ENCODE results near the gene GPRC5D.

The GPRC5D gene

GRCh38 chr12:12954356-12954755, 2.4 kb upstream of the GPRC5D start:
- no peak overlapping the region for H2BK12ac ChIP-seq (ENCODE audit: low read length)
- no peak overlapping the region for H2BK120ac ChIP-seq (ENCODE audit: low read depth, low read length)
- no peak overlapping the region for H2BK5ac ChIP-seq (ENCODE audit: low read length)
- H3K27ac ChIP-seq (replicated peaks; ENCODE audit: low read length), result no peak overlapping the region
- H3K4me1 ChIP-seq (ENCODE audit: control insufficient read depth in 2 of 2, insufficient read depth in 1 of 2, low read depth in 1 of 2, low read length in 2 of 2), result no peaks in the 10 kb centered on the region
- H3K79me1 ChIP-seq (ENCODE audit: low read depth, low read length), result no peaks in the 10 kb centered on the region
- H3K23ac ChIP-seq (ENCODE audit: low read depth, low read length, poor library complexity), result no peak overlapping the region
- no peak overlapping the region for H4K91ac ChIP-seq (ENCODE audit: low read depth, low read length, poor library complexity)
- H3K18ac ChIP-seq (ENCODE audit: low read length), result no peak overlapping the region
- no peak for DNase-seq (ENCODE audit: low spot score)
- no peak overlapping the region for H2AFZ ChIP-seq (ENCODE audit: low read length)
- H4K8ac ChIP-seq (ENCODE audit: low read depth, low read length), result no peak overlapping the region
- no peak overlapping the region for H2BK15ac ChIP-seq (ENCODE audit: low read length)
- no peak overlapping the region for H3K14ac ChIP-seq (ENCODE audit: low read length)
- H3K9me3 ChIP-seq (replicated peaks in 1 of 2; ENCODE audit: control insufficient read depth in 2 of 2, insufficient read depth in 1 of 2, low read depth in 1 of 2, low read length in 2 of 2), result no peaks in the 10 kb centered on the region
- no peak overlapping the region for H2AK5ac ChIP-seq (ENCODE audit: low read depth, low read length)
- H3K4ac ChIP-seq (ENCODE audit: low read length), result no peak overlapping the region
- H3K9ac ChIP-seq (ENCODE audit: low read depth, low read length, poor library complexity), result no peak overlapping the region
- H3K4me3 ChIP-seq (ENCODE audit: low read length in 2 of 2), result no peak overlapping the region
- WGBS, 2 donors (ENCODE audit: extremely low coverage in 2 of 2, insufficient read length in 2 of 2, insufficient replicate concordance in 1 of 2), result no CpG with 5 or more reads among the region's 4 CpGs
- H3K4me2 ChIP-seq (ENCODE audit: insufficient read depth, low read length, poor library complexity, severe bottlenecking), result no peak overlapping the region
- peaks cover 0 to 11% (median 0%) of the 10 kb centered on the region in 3 experiments for H3K27me3 ChIP-seq (ENCODE audit: control insufficient read depth in 3 of 3, insufficient read depth in 3 of 3, low read depth in 1 of 3, low read length in 3 of 3)
- H3K36me3 ChIP-seq (replicated peaks in 1 of 2; ENCODE audit: control insufficient read depth in 2 of 2, insufficient read depth in 2 of 2, low read length in 2 of 2), result peaks cover 0 to 1% of the 10 kb centered on the region in 2 donors

- no peak for DNase-seq (ENCODE audit: low spot score)
- Histone ChIP-seq H3K14ac (ENCODE audit: low read length) (no peak overlapping the region), H3K27me3 (ENCODE audit: control insufficient read depth in 3 of 3, insufficient read depth in 3 of 3, low read depth in 1 of 3, low read length in 3 of 3) (peaks cover 0 to 22% (median 0%) of the 10 kb centered on the region in 3 experiments), H3K18ac (ENCODE audit: low read length) (no peak overlapping the region), H3K4me2 (ENCODE audit: insufficient read depth, low read length, poor library complexity, severe bottlenecking) (no peak overlapping the region), H4K8ac (ENCODE audit: low read depth, low read length) (no peak overlapping the region), H3K27ac (replicated peaks; ENCODE audit: low read length) (no peak overlapping the region), H2AFZ (ENCODE audit: low read length) (no peak overlapping the region), H3K4me1 (ENCODE audit: control insufficient read depth in 2 of 2, insufficient read depth in 1 of 2, low read depth in 1 of 2, low read length in 2 of 2) (no peaks in the 10 kb centered on the region), H2BK5ac (ENCODE audit: low read length) (no peak overlapping the region), H3K23ac (ENCODE audit: low read depth, low read length, poor library complexity) (no peak overlapping the region), H2BK120ac (ENCODE audit: low read depth, low read length) (no peak overlapping the region), H2BK15ac (ENCODE audit: low read length) (no peak overlapping the region), H3K9me3 (replicated peaks in 1 of 2; ENCODE audit: control insufficient read depth in 2 of 2, insufficient read depth in 1 of 2, low read depth in 1 of 2, low read length in 2 of 2) (no peaks in the 10 kb centered on the region), H2AK5ac (ENCODE audit: low read depth, low read length) (no peak overlapping the region), H3K4ac (ENCODE audit: low read length) (no peak overlapping the region), H3K4me3 (ENCODE audit: low read length in 2 of 2) (no peak overlapping the region), H3K79me1 (ENCODE audit: low read depth, low read length) (no peaks in the 10 kb centered on the region), H2BK12ac (ENCODE audit: low read length) (no peak overlapping the region), H3K36me3 (replicated peaks in 1 of 2; ENCODE audit: control insufficient read depth in 2 of 2, insufficient read depth in 2 of 2, low read length in 2 of 2) (peaks cover 0 to 1% of the 10 kb centered on the region in 2 donors), H4K91ac (ENCODE audit: low read depth, low read length, poor library complexity) (no peak overlapping the region), H3K9ac (ENCODE audit: low read depth, low read length, poor library complexity) (no peak overlapping the region)
- no CpG with 5 or more reads among the region's 1 CpG for WGBS, 2 donors (ENCODE audit: extremely low coverage in 2 of 2, insufficient read length in 2 of 2, insufficient replicate concordance in 1 of 2)
These were observed 466 bp downstream of the GPRC5D start for GRCh38 chr12:12951504-12951903.

- Histone ChIP-seq H3K4me3 (ENCODE audit: low read length in 2 of 2) (no peak overlapping the region), H3K4me2 (ENCODE audit: insufficient read depth, low read length, poor library complexity, severe bottlenecking) (no peak overlapping the region), H3K79me1 (ENCODE audit: low read depth, low read length) (no peaks in the 10 kb centered on the region), H3K14ac (ENCODE audit: low read length) (no peak overlapping the region), H3K9me3 (replicated peaks in 1 of 2; ENCODE audit: control insufficient read depth in 2 of 2, insufficient read depth in 1 of 2, low read depth in 1 of 2, low read length in 2 of 2) (no peaks in the 10 kb centered on the region), H3K18ac (ENCODE audit: low read length) (no peak overlapping the region), H3K27me3 (ENCODE audit: control insufficient read depth in 3 of 3, insufficient read depth in 3 of 3, low read depth in 1 of 3, low read length in 3 of 3) (peaks cover 0 to 21% (median 0%) of the 10 kb centered on the region in 3 experiments), H3K4ac (ENCODE audit: low read length) (no peak overlapping the region), H3K9ac (ENCODE audit: low read depth, low read length, poor library complexity) (no peak overlapping the region), H2BK5ac (ENCODE audit: low read length) (no peak overlapping the region), H3K4me1 (ENCODE audit: control insufficient read depth in 2 of 2, insufficient read depth in 1 of 2, low read depth in 1 of 2, low read length in 2 of 2) (no peaks in the 10 kb centered on the region), H3K27ac (replicated peaks; ENCODE audit: low read length) (no peak overlapping the region), H3K36me3 (replicated peaks in 1 of 2; ENCODE audit: control insufficient read depth in 2 of 2, insufficient read depth in 2 of 2, low read length in 2 of 2) (peaks cover 0 to 1% of the 10 kb centered on the region in 2 donors), H4K8ac (ENCODE audit: low read depth, low read length) (no peak overlapping the region), H2AK5ac (ENCODE audit: low read depth, low read length) (no peak overlapping the region), H2AFZ (ENCODE audit: low read length) (no peak overlapping the region), H2BK120ac (ENCODE audit: low read depth, low read length) (no peak overlapping the region), H2BK15ac (ENCODE audit: low read length) (no peak overlapping the region), H4K91ac (ENCODE audit: low read depth, low read length, poor library complexity) (no peak overlapping the region), H3K23ac (ENCODE audit: low read depth, low read length, poor library complexity) (no peak overlapping the region), H2BK12ac (ENCODE audit: low read length) (no peak overlapping the region)
- no CpG with 5 or more reads among the region's 4 CpGs for WGBS, 2 donors (ENCODE audit: extremely low coverage in 2 of 2, insufficient read length in 2 of 2, insufficient replicate concordance in 1 of 2)
- no peak for DNase-seq (ENCODE audit: low spot score)
These were observed 4.1 kb downstream of the GPRC5D start for GRCh38 chr12:12947902-12948301.

GRCh38 chr12:12946686-12947355, 5.1 kb downstream of the GPRC5D start:
- WGBS, 2 donors (ENCODE audit: extremely low coverage in 2 of 2, insufficient read length in 2 of 2, insufficient replicate concordance in 1 of 2), result no CpG with 5 or more reads among the region's 7 CpGs
- Histone ChIP-seq H2BK12ac (ENCODE audit: low read length) (no peak overlapping the region), H3K27me3 (ENCODE audit: control insufficient read depth in 3 of 3, insufficient read depth in 3 of 3, low read depth in 1 of 3, low read length in 3 of 3) (peaks cover 0 to 21% (median 0%) of the 10 kb centered on the region in 3 experiments), H3K27ac (replicated peaks; ENCODE audit: low read length) (no peak overlapping the region), H4K91ac (ENCODE audit: low read depth, low read length, poor library complexity) (no peak overlapping the region), H2BK120ac (ENCODE audit: low read depth, low read length) (no peak overlapping the region), H2AFZ (ENCODE audit: low read length) (no peak overlapping the region), H4K8ac (ENCODE audit: low read depth, low read length) (no peak overlapping the region), H2BK15ac (ENCODE audit: low read length) (no peak overlapping the region), H3K14ac (ENCODE audit: low read length) (no peak overlapping the region), H3K36me3 (replicated peaks in 1 of 2; ENCODE audit: control insufficient read depth in 2 of 2, insufficient read depth in 2 of 2, low read length in 2 of 2) (peaks cover 0 to 1% of the 10 kb centered on the region in 2 donors), H3K18ac (ENCODE audit: low read length) (no peak overlapping the region), H3K23ac (ENCODE audit: low read depth, low read length, poor library complexity) (no peak overlapping the region), H3K9me3 (replicated peaks in 1 of 2; ENCODE audit: control insufficient read depth in 2 of 2, insufficient read depth in 1 of 2, low read depth in 1 of 2, low read length in 2 of 2) (no peaks in the 10 kb centered on the region), H2BK5ac (ENCODE audit: low read length) (no peak overlapping the region), H3K4me1 (ENCODE audit: control insufficient read depth in 2 of 2, insufficient read depth in 1 of 2, low read depth in 1 of 2, low read length in 2 of 2) (no peaks in the 10 kb centered on the region), H3K4me2 (ENCODE audit: insufficient read depth, low read length, poor library complexity, severe bottlenecking) (no peak overlapping the region), H3K4me3 (ENCODE audit: low read length in 2 of 2) (no peak overlapping the region), H3K4ac (ENCODE audit: low read length) (no peak overlapping the region), H3K9ac (ENCODE audit: low read depth, low read length, poor library complexity) (no peak overlapping the region), H2AK5ac (ENCODE audit: low read depth, low read length) (no peak overlapping the region), H3K79me1 (ENCODE audit: low read depth, low read length) (no peaks in the 10 kb centered on the region)
- no peak for DNase-seq (ENCODE audit: low spot score)
